ENCODE results near the gene LIN37. TPM values are rescaled to one million over a fixed set of nuclear protein-coding genes. Genes with fewer than 3 reads are reported as not detected.

Gene LIN37
- total and polyA plus RNA-seq, 3 donors from 2014 or later: 24.8 to 30.2 (median 30.2) TPM

- WGBS, 2 donors: 95 to 97% methylated on average over 10 of the region's 12 CpGs
- intact Hi-C loops (cut with DNase I; ENCODE audit: low total_unique reads): no loop called here
- TF ChIP-seq POLR2A (IDR thresholded peaks at IDR 0.05) (no peak), CTCF (IDR thresholded peaks at IDR 0.05) (no peak)
- Histone ChIP-seq H3K4me1 (no peaks in the 10 kb centered on the region), H3K36me3 (ENCODE audit: low read depth, missing control alignments) (no peaks in the 10 kb centered on the region), H3K9me3 (no peaks in the 10 kb centered on the region), H3K27me3 (no peaks in the 10 kb centered on the region), H3K4me3 (no peak overlapping the region), H3K27ac (no peak overlapping the region)
- no peak for DNase-seq
Measured at GRCh38 chr19:35782589-35782988, 34.2 kb downstream of the LIN37 start.

- intact Hi-C loops (cut with DNase I; ENCODE audit: low total_unique reads): no loop called here
- WGBS, 2 donors: 89% methylated on average over 27 to 28 of the region's 28 CpGs
- no peak overlapping the region for H3K4me3 ChIP-seq
- no peaks in the 10 kb centered on the region for H3K27me3 ChIP-seq
- TF ChIP-seq CTCF (IDR thresholded peaks at IDR 0.05) (no peak), POLR2A (IDR thresholded peaks at IDR 0.05) (no peak)
- no peak overlapping the region for H3K27ac ChIP-seq
- no peaks in the 10 kb centered on the region for H3K36me3 ChIP-seq (ENCODE audit: low read depth, missing control alignments)
- DNase-seq: no peak
- H3K4me1 ChIP-seq: no peaks in the 10 kb centered on the region
- H3K9me3 ChIP-seq: no peaks in the 10 kb centered on the region
Measured at GRCh38 chr19:35783469-35784434, 35.4 kb downstream of the LIN37 start.

GRCh38 chr19:35784503-35785338 is 36.3 kb downstream of the LIN37 start:
- Histone ChIP-seq H3K9me3 (no peaks in the 10 kb centered on the region), H3K4me1 (no peaks in the 10 kb centered on the region), H3K4me3 (no peak overlapping the region), H3K36me3 (ENCODE audit: low read depth, missing control alignments) (no peaks in the 10 kb centered on the region), H3K27ac (no peak overlapping the region), H3K27me3 (no peaks in the 10 kb centered on the region)
- 83 to 91% methylated on average over 16 to 38 of the region's 45 CpGs for WGBS, 2 donors
- intact Hi-C loops (cut with DNase I; ENCODE audit: low total_unique reads): no loop called here
- TF ChIP-seq POLR2A (IDR thresholded peaks at IDR 0.05) (no peak), CTCF (IDR thresholded peaks at IDR 0.05) (no peak)
- DNase-seq: no peak

DNA sequence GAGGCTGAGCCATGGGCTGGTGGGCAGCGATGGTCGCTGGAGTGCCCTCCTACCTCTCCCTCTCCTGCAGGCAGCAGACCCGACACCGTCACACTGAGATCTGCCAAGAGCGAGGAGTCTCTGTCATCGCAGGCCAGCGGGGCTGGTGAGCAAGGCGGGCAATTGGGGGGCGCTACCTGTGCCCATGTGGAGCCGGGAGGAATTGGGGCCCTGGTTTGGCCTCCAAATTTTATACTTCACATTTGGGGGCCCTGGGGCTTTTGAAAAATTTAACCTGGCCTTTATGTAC is 36.9 kb downstream of the LIN37 start:
- no peak for TF ChIP-seq CTCF (IDR thresholded peaks at IDR 0.05)
- TF ChIP-seq POLR2A (IDR thresholded peaks at IDR 0.05): no peak
- Histone ChIP-seq H3K36me3 (ENCODE audit: low read depth, missing control alignments) (no peaks in the 10 kb centered on the region), H3K27ac (no peak overlapping the region), H3K4me1 (no peaks in the 10 kb centered on the region), H3K4me3 (no peak overlapping the region), H3K27me3 (no peaks in the 10 kb centered on the region), H3K9me3 (no peaks in the 10 kb centered on the region)
- 87 to 88% methylated on average over 10 of the region's 10 CpGs for WGBS, 2 donors
- intact Hi-C loops (cut with DNase I; ENCODE audit: low total_unique reads): no loop called here
- no peak for DNase-seq

All from testis (tissue), 3 donors.